Stimulated activated CD4-positive, alpha-beta T cell treated with anti-CD3 and anti-CD28 coated beads, TNF-alpha, amount 100 ng/mL, for 24 hours (primary cell): ENCODE data around the gene RNF141.

Experiments
- DNase-seq, 3 experiments: peaks; one replicate each; pipeline ENCODE4 v3.0.0-alpha.2; 2020; ENCODE audit warnings: low read depth in 3 of 3

Gene RNF141

GRCh38 chr11:10483174-10483573, 57.8 kb downstream of the RNF141 start:
- no peak for DNase-seq

- DNase-seq, result no peak
These were observed 59.2 kb downstream of the RNF141 start for GRCh38 chr11:10481560-10482349.

- no peak for DNase-seq
These were observed 60.2 kb downstream of the RNF141 start for GRCh38 chr11:10480760-10481159.

GRCh38 chr11:10480026-10480425, 61.0 kb downstream of the RNF141 start:
- no peak for DNase-seq

- no peak for DNase-seq
These were observed 62.1 kb downstream of the RNF141 start for GRCh38 chr11:10478574-10479550.

GRCh38 chr11:10478066-10478465, 62.9 kb downstream of the RNF141 start:
- no peak for DNase-seq

- no peak for DNase-seq
These were observed 63.3 kb downstream of the RNF141 start for GRCh38 chr11:10477690-10478046.

GRCh38 chr11:10476927-10477689, 63.9 kb downstream of the RNF141 start:
- DNase-seq, result no peak

- DNase-seq, result no peak
These were observed 64.6 kb downstream of the RNF141 start for GRCh38 chr11:10476342-10476741.

- DNase-seq, result no peak
These were observed 66.4 kb downstream of the RNF141 start for GRCh38 chr11:10474551-10474950.

GRCh38 chr11:10473371-10473770, 67.6 kb downstream of the RNF141 start:
- no peak for DNase-seq

- no peak for DNase-seq
These were observed 78.2 kb downstream of the RNF141 start for GRCh38 chr11:10462746-10463300.
